Activated T-cell treated with anti-CD3 and anti-CD28 coated beads for 24 hours (primary cell): ENCODE data around the gene TBATA.

ENCODE experiments used
- DNase-seq: peaks from one replicate; pipeline ENCODE4 v3.0.0-alpha.2; 2020; ENCODE audit warnings: low read depth

TBATA gene

GRCh38 chr10:70743430-70743788 is 41.8 kb downstream of the TBATA start:
- DNase-seq = no peak

- DNase-seq = no peak
Observed at GRCh38 chr10:70742537-70743429, 42.4 kb downstream of the TBATA start.

- DNase-seq = no peak
Observed at GRCh38 chr10:70740406-70741288, 44.5 kb downstream of the TBATA start.

GRCh38 chr10:70738761-70739121 is 46.4 kb downstream of the TBATA start:
- DNase-seq = no peak

GRCh38 chr10:70738006-70738760 is 47.0 kb downstream of the TBATA start:
- no peak for DNase-seq

- no peak for DNase-seq
Observed at GRCh38 chr10:70737250-70737649, 47.9 kb downstream of the TBATA start.

GRCh38 chr10:70736525-70736924 is 48.7 kb downstream of the TBATA start:
- no peak for DNase-seq

GRCh38 chr10:70735161-70735560 is 50.0 kb downstream of the TBATA start:
- DNase-seq = no peak

- DNase-seq = no peak
Observed at GRCh38 chr10:70733051-70733450, 52.1 kb downstream of the TBATA start.

GRCh38 chr10:70732569-70732968 is 52.6 kb downstream of the TBATA start:
- DNase-seq = no peak

- DNase-seq = no peak
Observed at GRCh38 chr10:70730955-70731354, 54.2 kb downstream of the TBATA start.

- DNase-seq = no peak
Observed at GRCh38 chr10:70729763-70730357, 55.3 kb downstream of the TBATA start.

GRCh38 chr10:70728328-70728727 is 56.8 kb downstream of the TBATA start:
- DNase-seq = no peak

GRCh38 chr10:70726909-70727495 is 58.2 kb downstream of the TBATA start:
- DNase-seq = no peak

- no peak for DNase-seq
Observed at GRCh38 chr10:70723771-70724170, 61.4 kb downstream of the TBATA start.

GRCh38 chr10:70722820-70723424 is 62.3 kb downstream of the TBATA start:
- DNase-seq = no peak
